ENCODE measurements around the gene CALR3.
A peak's percentile ranks its signal among the peaks of the same experiment; 100 is the strongest.
"Not testable (repeated sequence)": the region's sequence is repeated elsewhere in the genome, so short reads cannot be mapped to it uniquely, and the experiment has no call there.

CALR3 gene

GRCh38 chr19:16458391-16459341 lies 37.3 kb downstream of the CALR3 start:
- no peak for FAIRE-seq
- DNase-seq (ENCODE audit: low spot score) = no peak

- DNase-seq (ENCODE audit: low spot score) = no peak
- no peak for FAIRE-seq
Observed at GRCh38 chr19:16457954-16458331, 38.0 kb downstream of the CALR3 start.

- DNase-seq (ENCODE audit: low spot score) (no peak), FAIRE-seq (no peak)
Observed at GRCh38 chr19:16457195-16457953, 38.6 kb downstream of the CALR3 start.

- FAIRE-seq = no peak
- no peak for DNase-seq (ENCODE audit: low spot score)
Observed at GRCh38 chr19:16456652-16457194, 39.2 kb downstream of the CALR3 start.

- DNase-seq (ENCODE audit: low spot score) (no peak), FAIRE-seq (no peak)
Observed at GRCh38 chr19:16455489-16455888, 40.5 kb downstream of the CALR3 start.

GRCh38 chr19:16454351-16454918 lies 41.5 kb downstream of the CALR3 start:
- DNase-seq (ENCODE audit: low spot score) (no peak), FAIRE-seq (no peak)

GRCh38 chr19:16452325-16452724 lies 43.6 kb downstream of the CALR3 start:
- DNase-seq (ENCODE audit: low spot score) (no peak), FAIRE-seq (no peak)

GRCh38 chr19:16449330-16449961 lies 46.5 kb downstream of the CALR3 start:
- FAIRE-seq (no peak), DNase-seq (ENCODE audit: low spot score) (no peak)

GRCh38 chr19:16448872-16449271 lies 47.1 kb downstream of the CALR3 start:
- not testable (repeated sequence) for FAIRE-seq; DNase-seq (ENCODE audit: low spot score)

GRCh38 chr19:16446724-16447368 lies 49.1 kb downstream of the CALR3 start:
- DNase-seq (ENCODE audit: low spot score) (no peak), FAIRE-seq (no peak)

- FAIRE-seq (no peak), DNase-seq (ENCODE audit: low spot score) (no peak)
Observed at GRCh38 chr19:16446108-16446723, 49.8 kb downstream of the CALR3 start.

- FAIRE-seq (no peak), DNase-seq (ENCODE audit: low spot score) (no peak)
Observed at GRCh38 chr19:16445238-16446107, 50.5 kb downstream of the CALR3 start.

- FAIRE-seq = no peak
- no peak for DNase-seq (ENCODE audit: low spot score)
Observed at GRCh38 chr19:16444269-16444600, 51.7 kb downstream of the CALR3 start.

- no peak for DNase-seq (ENCODE audit: low spot score)
- FAIRE-seq = no peak
Observed at GRCh38 chr19:16442386-16443276, 53.3 kb downstream of the CALR3 start.

GRCh38 chr19:16441661-16442162 lies 54.3 kb downstream of the CALR3 start:
- no peak for DNase-seq (ENCODE audit: low spot score)

GRCh38 chr19:16436780-16437332 lies 59.1 kb downstream of the CALR3 start:
- DNase-seq (ENCODE audit: low spot score) (no peak), FAIRE-seq (no peak)

More at GRCh38 chr19:16441661-16442162, 54.3 kb downstream of the CALR3 start:
- no peak for FAIRE-seq

GRCh38 chr19:16435999-16436650 lies 59.8 kb downstream of the CALR3 start:
- DNase-seq (ENCODE audit: low spot score) (peak; percentile 32), FAIRE-seq (no peak)
